Measurements from ENCODE around the gene CAPN10. TPM values are rescaled to one million over a fixed set of nuclear protein-coding genes. Genes with fewer than 3 reads are reported as not detected.

Gene CAPN10
- total RNA-seq, 4 donors from 2014 or later: 28.0 to 66.3 (median 54.8) TPM

- Histone ChIP-seq H3K4me3 (peak overlapping the region; percentile 90 to 96 (median 93)), H3K4me1 (peaks cover 0 to 75% (median 30%) of the 10 kb centered on the region in 4 donors), H3K9me3 (no peaks in the 10 kb centered on the region), H3K27ac (peak overlapping the region; percentile 32 to 95 (median 84)), H3K36me3 (peaks cover 0 to 40% (median 0%) of the 10 kb centered on the region in 3 donors), H3K27me3 (no peaks in the 10 kb centered on the region)
- TF ChIP-seq EP300 (IDR thresholded peaks at IDR 0.05) (no peak), CTCF (IDR thresholded peaks at IDR 0.05) (no peak), POLR2A (IDR thresholded peaks at IDR 0.05) (no peak)
- 8 to 10% methylated on average over 18 to 40 of the region's 62 CpGs for WGBS, 2 donors
- no peak for DNase-seq (ENCODE audit: low spot score in 2 of 2)
Observed at GRCh38 chr2:240586919-240587800, 626 bp downstream of the CAPN10 start.

- Histone ChIP-seq H3K4me3 (peak overlapping the region in 2 of 4 donors; percentile 92 to 94), H3K27me3 (no peaks in the 10 kb centered on the region), H3K9me3 (no peaks in the 10 kb centered on the region), H3K4me1 (peaks cover 0 to 65% (median 30%) of the 10 kb centered on the region in 4 donors), H3K36me3 (peaks cover 0 to 49% (median 0%) of the 10 kb centered on the region in 3 donors), H3K27ac (peak overlapping the region in 1 of 4 donors; percentile 95)
- WGBS, 2 donors: 75 to 83% methylated on average over 10 of the region's 10 CpGs
- no peak for DNase-seq (ENCODE audit: low spot score in 2 of 2)
- TF ChIP-seq EP300 (IDR thresholded peaks at IDR 0.05): no peak
- TF ChIP-seq POLR2A (IDR thresholded peaks at IDR 0.05): no peak
- no peak for TF ChIP-seq CTCF (IDR thresholded peaks at IDR 0.05)
Observed at GRCh38 chr2:240588006-240588655, 1.6 kb downstream of the CAPN10 start.

- Histone ChIP-seq H3K4me1 (peaks cover 0 to 59% (median 30%) of the 10 kb centered on the region in 4 donors), H3K4me3 (no peak overlapping the region), H3K9me3 (no peaks in the 10 kb centered on the region), H3K27me3 (no peaks in the 10 kb centered on the region), H3K27ac (no peak overlapping the region), H3K36me3 (peaks cover 0 to 55% (median 0%) of the 10 kb centered on the region in 3 donors)
- TF ChIP-seq POLR2A (IDR thresholded peaks at IDR 0.05) (no peak), CTCF (IDR thresholded peaks at IDR 0.05) (no peak), EP300 (IDR thresholded peaks at IDR 0.05) (no peak)
- WGBS, 2 donors: 74 to 85% methylated on average over 4 of the region's 4 CpGs
- DNase-seq (ENCODE audit: low spot score in 2 of 2): no peak
Observed at GRCh38 chr2:240588669-240589068, 2.1 kb downstream of the CAPN10 start.

GRCh38 chr2:240589375-240589774 is 2.8 kb downstream of the CAPN10 start:
- no peak for TF ChIP-seq CTCF (IDR thresholded peaks at IDR 0.05)
- no peak for TF ChIP-seq EP300 (IDR thresholded peaks at IDR 0.05)
- no peak for TF ChIP-seq POLR2A (IDR thresholded peaks at IDR 0.05)
- H3K4me3 ChIP-seq: no peak overlapping the region
- H3K27ac ChIP-seq: no peak overlapping the region
- H3K36me3 ChIP-seq: peaks cover 0 to 61% (median 0%) of the 10 kb centered on the region in 3 donors
- peaks cover 0 to 52% (median 26%) of the 10 kb centered on the region in 4 donors for H3K4me1 ChIP-seq
- no peaks in the 10 kb centered on the region for H3K27me3 ChIP-seq
- no peaks in the 10 kb centered on the region for H3K9me3 ChIP-seq
- 79 to 83% methylated on average over 14 of the region's 14 CpGs for WGBS, 2 donors
- no peak for DNase-seq (ENCODE audit: low spot score in 2 of 2)

Data from tibial nerve (tissue), 4 donors.